WTC11 (cell line): ENCODE results near the gene SPATA2. TPM values are rescaled to one million over a fixed set of nuclear protein-coding genes. Genes with fewer than 3 reads are reported as not detected.

Source experiments
- ATAC-seq: fragments of 200-7000 bp; cut with Tn5 transposase; 2 replicates; pipeline ENCODE4 v1.10.0; 2021; ENCODE audit warnings: mild to moderate bottlenecking, moderate library complexity
- CTCF ChIA-PET: fragments of 300-600 bp; sonication (Branson Sonifier 250); formaldehyde crosslinking; loops from one replicate; lab custom pipeline; 2021; ENCODE audit warnings: antibody characterized with exemption; lab: Charles Lee
- POLR2A ChIA-PET: fragments of 350-600 bp; sonication (Branson Sonifier 250); formaldehyde crosslinking; loops from one replicate; lab custom pipeline; 2021; ENCODE audit warnings: antibody characterized with exemption; lab: Charles Lee
- DNase-seq: peaks from one replicate; pipeline ENCODE4 v3.0.0; 2021; ENCODE audit warnings: low spot score
- H3K27ac Mint-ChIP-seq: 2 replicates; pipeline ENCODE4 v1.8.0; 2021; ENCODE audit warnings: mixed read lengths
- H3K27me3 Mint-ChIP-seq: 2 replicates; pipeline ENCODE4 v1.8.0; 2021; ENCODE audit warnings: low read depth, mild to moderate bottlenecking, moderate library complexity, mixed read lengths
- H3K36me3 Mint-ChIP-seq: 2 replicates; pipeline ENCODE4 v1.8.0; 2021; ENCODE audit warnings: mixed read lengths
- H3K4me1 Mint-ChIP-seq: 2 replicates; pipeline ENCODE4 v1.8.0; 2022; ENCODE audit warnings: mixed read lengths
- H3K4me3 Mint-ChIP-seq: 2 replicates; pipeline ENCODE4 v1.8.0; 2021; ENCODE audit warnings: mild to moderate bottlenecking, moderate library complexity, mixed read lengths
- H3K9me3 Mint-ChIP-seq: 2 replicates; pipeline ENCODE4 v1.8.0; 2021; ENCODE audit warnings: mixed read lengths
- ARID4B ChIP-seq: sonication (generic); formaldehyde crosslinking; IDR thresholded peaks from 2 replicates; pipeline ENCODE4 v1.8.0; 2023; ENCODE audit warnings: missing genetic modification reagents, mild to moderate bottlenecking, borderline replicate concordance
- CREM ChIP-seq: sonication (generic); formaldehyde crosslinking; IDR thresholded peaks from 2 replicates; pipeline ENCODE4 v1.8.1; 2022; ENCODE audit warnings: mild to moderate bottlenecking, missing genetic modification reagents, moderate library complexity
- FOXJ3 ChIP-seq: sonication (generic); formaldehyde crosslinking; IDR thresholded peaks from 2 replicates; pipeline ENCODE4 v1.9.0; 2021; ENCODE audit warnings: missing genetic modification reagents, mild to moderate bottlenecking, borderline replicate concordance
- GABPB1 ChIP-seq: sonication (generic); formaldehyde crosslinking; IDR thresholded peaks from 2 replicates; pipeline ENCODE4 v1.8.1; 2023; ENCODE audit warnings: mild to moderate bottlenecking, missing genetic modification reagents
- NR2C2 ChIP-seq: sonication (generic); formaldehyde crosslinking; IDR thresholded peaks from 2 replicates; pipeline ENCODE4 v1.8.0; 2022; ENCODE audit warnings: mild to moderate bottlenecking, missing genetic modification reagents
- PREB ChIP-seq: sonication (generic); formaldehyde crosslinking; IDR thresholded peaks from 2 replicates; pipeline ENCODE4 v1.8.1; 2022; ENCODE audit warnings: mild to moderate bottlenecking, missing genetic modification reagents, moderate library complexity, borderline replicate concordance
- ZNF219 ChIP-seq: sonication (generic); formaldehyde crosslinking; IDR thresholded peaks from 2 replicates; pipeline ENCODE4 v1.8.0; 2023; ENCODE audit warnings: missing genetic modification reagents, mild to moderate bottlenecking, borderline replicate concordance
- ZNF532 ChIP-seq: fragments of 250-450 bp; sonication (Bioruptor Pico); IDR thresholded peaks from 2 replicates; pipeline ENCODE4 v1.9.0; 2021; ENCODE audit warnings: mild to moderate bottlenecking, borderline replicate concordance
- ZSCAN18 ChIP-seq: fragments of 250-450 bp; sonication (Bioruptor Pico); IDR thresholded peaks from 2 replicates; pipeline ENCODE4 v2.1.2; 2022; ENCODE audit warnings: mild to moderate bottlenecking, moderate library complexity
- total RNA-seq: library from RNA; stranded (reverse); gene quantifications from 3 replicates; pipeline ENCODE4 v1.2.3, GENCODE V29; 2021
- TF ChIP-seq, protein P1 (sequence below): sonication (generic); formaldehyde crosslinking; IDR thresholded peaks from 2 replicates; pipeline ENCODE4 v1.8.1; 2022; ENCODE audit warnings: missing genetic modification reagents, borderline replicate concordance
- TF ChIP-seq, protein P2 (sequence below): sonication (generic); formaldehyde crosslinking; IDR thresholded peaks from 2 replicates; pipeline ENCODE4 v1.8.1; 2022; ENCODE audit warnings: low read depth, mild to moderate bottlenecking, moderate library complexity, missing genetic modification reagents, borderline replicate concordance
- TF ChIP-seq, protein P3 (sequence below): sonication (generic); formaldehyde crosslinking; IDR thresholded peaks from 2 replicates; pipeline ENCODE4 v1.8.1; 2022; ENCODE audit warnings: low read depth, missing genetic modification reagents, borderline replicate concordance

SPATA2 gene
- total RNA-seq, 1 experiment from 2014 or later: 11.3 TPM

GRCh38 chr20:49899541-49900383 is 15.6 kb downstream of the SPATA2 start:
- no peak overlapping the region for H3K4me3 Mint-ChIP-seq
- H3K27ac Mint-ChIP-seq: no peak overlapping the region
- TF ChIP-seq GABPB1 (CRISPR knock-in tag) (peak; percentile 50; the same call in 1 of the 2 replicates), ZNF219 (CRISPR knock-in tag) (no peak)
- TF ChIP-seq, protein P1, sequence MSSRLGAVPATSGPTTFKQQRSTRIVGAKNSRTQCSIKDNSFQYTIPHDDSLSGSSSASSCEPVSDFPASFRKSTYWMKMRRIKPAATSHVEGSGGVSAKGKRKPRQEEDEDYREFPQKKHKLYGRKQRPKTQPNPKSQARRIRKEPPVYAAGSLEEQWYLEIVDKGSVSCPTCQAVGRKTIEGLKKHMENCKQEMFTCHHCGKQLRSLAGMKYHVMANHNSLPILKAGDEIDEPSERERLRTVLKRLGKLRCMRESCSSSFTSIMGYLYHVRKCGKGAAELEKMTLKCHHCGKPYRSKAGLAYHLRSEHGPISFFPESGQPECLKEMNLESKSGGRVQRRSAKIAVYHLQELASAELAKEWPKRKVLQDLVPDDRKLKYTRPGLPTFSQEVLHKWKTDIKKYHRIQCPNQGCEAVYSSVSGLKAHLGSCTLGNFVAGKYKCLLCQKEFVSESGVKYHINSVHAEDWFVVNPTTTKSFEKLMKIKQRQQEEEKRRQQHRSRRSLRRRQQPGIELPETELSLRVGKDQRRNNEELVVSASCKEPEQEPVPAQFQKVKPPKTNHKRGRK (CRISPR knock-in tag): no peak
- TF ChIP-seq, all 79 proteins: peak for 1
- H3K9me3 Mint-ChIP-seq: no peaks in the 10 kb centered on the region
- DNase-seq: no peak
- POLR2A ChIA-PET: interaction anchor here (0.6 kb wide), 1 partner anchor 165 kb away, joined by 3 read pairs; no protein-coding TSS in a partner anchor
- H3K4me1 Mint-ChIP-seq: no peaks in the 10 kb centered on the region
- 0 out of 2 replicates have a peak, but pooled peaks cover 3% of the 10 kb centered on the region for H3K27me3 Mint-ChIP-seq
- no peak for ATAC-seq
- peaks cover 6% of the 10 kb centered on the region; the same call in 1 of the 2 replicates for H3K36me3 Mint-ChIP-seq
- CTCF ChIA-PET: interaction anchor here (1.3 to 3.0 kb wide), 3 partner anchors 10 to 289 kb away, joined by 5 to 15 read pairs (median 13); no protein-coding TSS in a partner anchor

GRCh38 chr20:49896204-49896603 is 19.1 kb downstream of the SPATA2 start:
- POLR2A ChIA-PET: no interaction called here
- TF ChIP-seq ARID4B (CRISPR knock-in tag) (no peak), FOXJ3 (CRISPR knock-in tag) (no peak), CREM (CRISPR knock-in tag) (no peak), PREB (CRISPR knock-in tag) (no peak), ZNF532 (CRISPR knock-in tag) (no peak), ZNF219 (CRISPR knock-in tag) (no peak), ZSCAN18 (CRISPR knock-in tag) (no peak), NR2C2 (no peak)
- TF ChIP-seq, protein P2, sequence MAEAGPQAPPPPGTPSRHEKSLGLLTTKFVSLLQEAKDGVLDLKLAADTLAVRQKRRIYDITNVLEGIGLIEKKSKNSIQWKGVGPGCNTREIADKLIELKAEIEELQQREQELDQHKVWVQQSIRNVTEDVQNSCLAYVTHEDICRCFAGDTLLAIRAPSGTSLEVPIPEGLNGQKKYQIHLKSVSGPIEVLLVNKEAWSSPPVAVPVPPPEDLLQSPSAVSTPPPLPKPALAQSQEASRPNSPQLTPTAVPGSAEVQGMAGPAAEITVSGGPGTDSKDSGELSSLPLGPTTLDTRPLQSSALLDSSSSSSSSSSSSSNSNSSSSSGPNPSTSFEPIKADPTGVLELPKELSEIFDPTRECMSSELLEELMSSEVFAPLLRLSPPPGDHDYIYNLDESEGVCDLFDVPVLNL: no peak
- TF ChIP-seq, protein P3, sequence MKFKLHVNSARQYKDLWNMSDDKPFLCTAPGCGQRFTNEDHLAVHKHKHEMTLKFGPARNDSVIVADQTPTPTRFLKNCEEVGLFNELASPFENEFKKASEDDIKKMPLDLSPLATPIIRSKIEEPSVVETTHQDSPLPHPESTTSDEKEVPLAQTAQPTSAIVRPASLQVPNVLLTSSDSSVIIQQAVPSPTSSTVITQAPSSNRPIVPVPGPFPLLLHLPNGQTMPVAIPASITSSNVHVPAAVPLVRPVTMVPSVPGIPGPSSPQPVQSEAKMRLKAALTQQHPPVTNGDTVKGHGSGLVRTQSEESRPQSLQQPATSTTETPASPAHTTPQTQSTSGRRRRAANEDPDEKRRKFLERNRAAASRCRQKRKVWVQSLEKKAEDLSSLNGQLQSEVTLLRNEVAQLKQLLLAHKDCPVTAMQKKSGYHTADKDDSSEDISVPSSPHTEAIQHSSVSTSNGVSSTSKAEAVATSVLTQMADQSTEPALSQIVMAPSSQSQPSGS (CRISPR knock-in tag): no peak
- CTCF ChIA-PET: interaction anchor here (1.0 kb wide), 1 partner anchor 288 kb away, joined by 5 read pairs; no protein-coding TSS in a partner anchor
- no peak for ATAC-seq
- H3K4me3 Mint-ChIP-seq: no peak overlapping the region
- H3K27ac Mint-ChIP-seq: no peak overlapping the region
- peaks cover 5% of the 10 kb centered on the region for H3K4me1 Mint-ChIP-seq
- H3K27me3 Mint-ChIP-seq: 0 out of 2 replicates have a peak, but pooled peaks cover 3% of the 10 kb centered on the region
- H3K9me3 Mint-ChIP-seq: no peaks in the 10 kb centered on the region
- no peak for DNase-seq
- H3K36me3 Mint-ChIP-seq: no peaks in the 10 kb centered on the region
